Motor neuron (in vitro differentiated cells): ENCODE measurements around the gene MDM2. TPM values are rescaled to one million over a fixed set of nuclear protein-coding genes. Genes with fewer than 3 reads are reported as not detected.
"Not testable (repeated sequence)": the region's sequence is repeated elsewhere in the genome, so short reads cannot be mapped to it uniquely, and the experiment has no call there.

Experiments
- ATAC-seq, 8 experiments: fragments of 200-7000 bp; cut with Tn5 transposase; replicated peaks in 6 of 8; 2 replicates each; pipeline ENCODE4 v1.8.0; 2021; ENCODE audit warnings: mild to moderate bottlenecking in 8 of 8, moderate library complexity in 8 of 8
- H3K27ac ChIP-seq, 2 donors: fragments of 250-450 bp; sonication (Bioruptor Pico); 2 replicates each; pipeline ENCODE4 v1.9.0; 2021; ENCODE audit warnings: antibody characterized with exemption in 2 of 2, mild to moderate bottlenecking in 2 of 2, moderate library complexity in 1 of 2
- H3K4me1 ChIP-seq, 2 donors: fragments of 250-450 bp; sonication (Bioruptor Pico); replicated peaks in 1 of 2; 2 replicates each; pipeline ENCODE4 v1.6.1; 2021; ENCODE audit warnings: antibody characterized with exemption in 2 of 2, mild to moderate bottlenecking in 2 of 2, moderate library complexity in 1 of 2
- H3K4me3 ChIP-seq, 5 donors: fragments of 250-450 bp; sonication (Bioruptor Pico); 2 replicates each; pipeline ENCODE4 v1.9.0; 2021; ENCODE audit warnings: antibody characterized with exemption in 5 of 5, mild to moderate bottlenecking in 5 of 5, moderate library complexity in 4 of 5
- WGBS, 10 experiments: fragments of 450-650 bp; shearing (Covaris generic); methylation state at CpG; one replicate each; pipeline ENCODE4 v1.0.0; 2022; 5-methylcytosine and 5-hydroxymethylcytosine counted together
- in situ Hi-C, 9 experiments: fragments of 400-800 bp; cut with MboI; loops; one replicate each; pipeline ENCODE4 v1.15.0; 2021; ENCODE audit warnings: low sequenced_read_pairs in 9 of 9, low pct_unique_long_range_greater_than_20kb in 2 of 9; ENCODE audit not compliant: unreplicated experiment in 9 of 9
- total RNA-seq, 8 experiments: library from RNA; unstranded; fragments of 300-600 nt; gene quantifications; 2 replicates each; pipeline versions ENCODE4 v1.2.3 to v1.2.4, GENCODE V29; 2022

MDM2 gene
- total RNA-seq, 8 experiments from 2014 or later: 33.6 to 384 (median 99.5) TPM

GRCh38 chr12:68827895-68828671 is 20.1 kb downstream of the MDM2 start:
- Histone ChIP-seq H3K4me3 (no peak overlapping the region), H3K27ac (no peak overlapping the region), H3K4me1 (no peaks in the 10 kb centered on the region)
- 77 to 100% (median 89%) methylated on average over 2 to 5 of the region's 5 CpGs for WGBS, 10 experiments
- in situ Hi-C loops: no loop called here
- ATAC-seq: peak in 1 of 8 experiments; percentile 59

- in situ Hi-C loops: no loop called here
- H3K27ac ChIP-seq: no peak overlapping the region
- 87 to 100% (median 95%) methylated on average over 2 to 7 of the region's 7 CpGs for WGBS, 10 experiments
Measured at GRCh38 chr12:68828672-68829068, 20.7 kb downstream of the MDM2 start.

GRCh38 chr12:68831272-68831671 is 23.3 kb downstream of the MDM2 start:
- in situ Hi-C loops: no loop called here
- ATAC-seq: peak in 3 of 8 experiments; percentile 5 to 33 (median 9)
- H3K4me3 ChIP-seq: no peak overlapping the region
- WGBS, 10 experiments: 38 to 100% (median 83%) methylated on average over 2 to 5 of the region's 6 CpGs; no CpG with 5 or more reads in 3 of the 10 experiments
- H3K4me1 ChIP-seq: no peaks in the 10 kb centered on the region
- H3K27ac ChIP-seq: no peak overlapping the region

More at GRCh38 chr12:68828672-68829068, 20.7 kb downstream of the MDM2 start:
- ATAC-seq: no peak
- Histone ChIP-seq H3K4me3 (no peak overlapping the region), H3K4me1 (no peaks in the 10 kb centered on the region)

- no peak for ATAC-seq
- no peak overlapping the region for H3K27ac ChIP-seq
- 78 to 100% (median 91%) methylated on average over 1 to 11 of the region's 14 CpGs for WGBS, 10 experiments
- in situ Hi-C loops: no loop called here
- H3K4me1 ChIP-seq: no peaks in the 10 kb centered on the region
- H3K4me3 ChIP-seq: no peak overlapping the region
Measured at GRCh38 chr12:68831751-68832503, 23.9 kb downstream of the MDM2 start.

GRCh38 chr12:68832504-68832867 is 24.5 kb downstream of the MDM2 start:
- peak in 1 of 8 experiments; percentile 1 for ATAC-seq
- WGBS, 10 experiments: 77 to 100% (median 98%) methylated on average over 2 to 4 of the region's 4 CpGs; no CpG with 5 or more reads in 3 of the 10 experiments
- in situ Hi-C loops: no loop called here
- Histone ChIP-seq H3K4me1 (no peaks in the 10 kb centered on the region), H3K27ac (no peak overlapping the region), H3K4me3 (no peak overlapping the region)

GRCh38 chr12:68833508-68833907 is 25.5 kb downstream of the MDM2 start:
- in situ Hi-C loops: no loop called here
- ATAC-seq: no peak
- 92 to 100% (median 98%) methylated on average over 2 to 4 of the region's 4 CpGs; no CpG with 5 or more reads in 1 of the 10 experiments for WGBS, 10 experiments

GRCh38 chr12:68835333-68835908 is 27.4 kb downstream of the MDM2 start:
- Histone ChIP-seq H3K4me3 (no peak overlapping the region), H3K4me1 (no peaks in the 10 kb centered on the region), H3K27ac (no peak overlapping the region)
- in situ Hi-C loops: no loop called here
- ATAC-seq: peak in 1 of 8 experiments; percentile 0
- 20 to 95% (median 67%) methylated on average over 2 to 9 of the region's 10 CpGs for whole genome bisulfite sequencing, 10 experiments

More at GRCh38 chr12:68833508-68833907, 25.5 kb downstream of the MDM2 start:
- Histone ChIP-seq H3K27ac (no peak overlapping the region), H3K4me3 (no peak overlapping the region), H3K4me1 (no peaks in the 10 kb centered on the region)

- 80 to 100% (median 100%) methylated on average over 1 of the region's 1 CpG; no CpG with 5 or more reads in 5 of the 10 experiments for WGBS, 10 experiments
- no peaks in the 10 kb centered on the region for H3K4me1 ChIP-seq
- no peak overlapping the region for H3K4me3 ChIP-seq
- no peak for ATAC-seq
- in situ Hi-C loops: no loop called here
- H3K27ac ChIP-seq: no peak overlapping the region
Measured at GRCh38 chr12:68837215-68837614, 29.2 kb downstream of the MDM2 start.

- no peaks in the 10 kb centered on the region for H3K4me1 ChIP-seq
- no peak overlapping the region for H3K4me3 ChIP-seq
- WGBS, 10 experiments: 66 to 100% (median 86%) methylated on average over 2 to 5 of the region's 5 CpGs
- no peak overlapping the region for H3K27ac ChIP-seq
- in situ Hi-C loops: no loop called here
- no peak for ATAC-seq
Measured at GRCh38 chr12:68838046-68838886, 30.3 kb downstream of the MDM2 start.

- Histone ChIP-seq H3K4me1 (no peaks in the 10 kb centered on the region), H3K27ac (no peak overlapping the region), H3K4me3 (no peak overlapping the region)
- ATAC-seq: no peak
- 0 to 91% (median 21%) methylated on average over 1 to 2 of the region's 2 CpGs; no CpG with 5 or more reads in 2 of the 10 experiments for WGBS, 10 experiments
- in situ Hi-C loops: no loop called here
Measured at GRCh38 chr12:68839183-68840147, 31.5 kb downstream of the MDM2 start.

- in situ Hi-C loops, H3K4me3 ChIP-seq, H3K27ac ChIP-seq, H3K4me1 ChIP-seq: not testable (repeated sequence)
- ATAC-seq: peak in 2 of 8 experiments; percentile 0 to 4
- WGBS, 10 experiments: 57 to 100% (median 94%) methylated on average over 1 to 5 of the region's 5 CpGs; no CpG with 5 or more reads in 2 of the 10 experiments
Measured at GRCh38 chr12:68841175-68841574, 33.2 kb downstream of the MDM2 start.

- in situ Hi-C loops: no loop called here
- no peak for ATAC-seq
- Histone ChIP-seq H3K4me1 (no peaks in the 10 kb centered on the region), H3K27ac (no peak overlapping the region), H3K4me3 (no peak overlapping the region)
- 70 to 100% (median 89%) methylated on average over 1 to 2 of the region's 2 CpGs; no CpG with 5 or more reads in 2 of the 10 experiments for WGBS, 10 experiments
Measured at GRCh38 chr12:68841717-68842116, 33.7 kb downstream of the MDM2 start.
